ENCODE measurements around the gene SMAP2.

Gene SMAP2

DNA sequence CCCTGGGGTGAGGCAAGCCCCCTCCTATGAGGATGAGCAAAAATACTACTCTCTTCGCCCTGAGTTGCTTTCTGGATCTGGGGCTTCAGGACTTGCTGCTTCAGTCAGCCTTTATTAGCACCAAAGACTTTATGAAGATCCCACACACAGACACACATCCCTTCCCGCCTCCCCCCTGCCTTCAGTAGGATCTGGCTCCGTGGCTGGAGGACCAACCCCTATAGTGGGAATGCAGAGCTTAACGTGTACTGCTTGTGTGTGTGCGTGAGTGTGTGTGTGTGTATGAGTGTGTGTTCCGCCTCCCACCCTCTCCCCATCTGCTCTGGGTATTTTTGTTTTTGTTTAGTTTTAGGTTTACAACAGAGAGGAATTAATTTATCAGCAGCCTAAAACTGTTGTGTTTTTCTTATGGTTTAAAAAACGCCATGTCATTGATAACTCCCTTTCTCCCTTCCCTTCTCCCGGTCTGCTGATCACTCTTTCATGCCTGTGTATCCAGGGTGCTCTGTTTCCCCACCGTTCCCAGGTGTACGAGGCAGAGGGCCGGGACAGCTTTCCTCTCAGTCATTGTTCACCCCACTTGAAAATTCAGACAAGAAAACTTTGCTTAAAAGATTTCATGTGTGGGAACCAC is 49.2 kb downstream of the SMAP2 start:
- no peak for DNase-seq

DNA sequence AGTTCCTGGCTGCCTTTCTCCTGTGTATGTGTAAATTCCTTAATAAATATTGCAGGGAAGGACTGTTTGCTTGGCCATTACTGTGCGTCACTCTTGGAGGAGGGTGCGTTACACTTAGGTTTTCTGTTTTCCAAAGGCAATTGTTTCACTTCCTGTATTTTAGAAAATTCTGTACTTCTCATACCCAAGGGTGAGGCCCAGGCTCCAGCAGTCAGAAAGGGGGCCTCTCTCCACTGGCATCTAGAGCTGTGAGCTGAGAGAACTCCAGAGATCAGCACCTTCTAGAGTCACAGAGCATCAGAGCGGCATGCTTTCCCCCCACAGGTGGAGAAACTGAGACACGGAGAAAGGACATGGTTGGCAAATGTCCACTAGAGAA is 49.7 kb downstream of the SMAP2 start:
- no peak for DNase-seq

DNA sequence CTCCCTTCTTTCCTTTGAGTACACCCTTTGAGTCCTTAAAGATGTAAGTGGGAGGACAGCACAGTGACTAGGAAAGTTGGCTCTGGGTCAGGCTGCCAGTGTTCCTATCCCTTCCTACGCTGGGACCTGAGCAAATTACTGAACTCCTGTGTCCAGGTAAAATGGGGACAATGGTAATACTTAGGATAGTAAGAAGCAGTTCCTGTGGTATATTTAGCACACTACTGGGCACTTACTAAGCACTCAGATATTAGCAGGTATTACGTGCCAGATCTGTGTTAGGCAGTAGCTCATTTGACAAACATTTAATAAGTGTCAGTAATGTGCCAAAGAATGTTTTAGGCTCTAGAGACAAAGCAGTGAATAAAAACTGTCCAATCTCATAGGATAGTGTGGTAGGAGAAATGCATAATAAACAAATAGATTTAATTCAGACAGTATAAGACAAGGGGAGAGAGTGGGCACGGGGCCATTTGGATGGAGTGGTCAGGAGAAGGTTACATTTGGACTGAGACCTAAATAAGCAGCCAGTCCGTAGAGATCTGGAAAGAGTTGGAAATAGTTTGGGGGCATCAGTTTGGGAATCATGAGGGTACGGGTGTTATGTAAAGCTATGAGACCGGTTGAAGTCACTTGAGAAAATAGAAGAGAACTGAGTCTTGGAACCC is 50.6 kb downstream of the SMAP2 start:
- no peak for DNase-seq

DNA sequence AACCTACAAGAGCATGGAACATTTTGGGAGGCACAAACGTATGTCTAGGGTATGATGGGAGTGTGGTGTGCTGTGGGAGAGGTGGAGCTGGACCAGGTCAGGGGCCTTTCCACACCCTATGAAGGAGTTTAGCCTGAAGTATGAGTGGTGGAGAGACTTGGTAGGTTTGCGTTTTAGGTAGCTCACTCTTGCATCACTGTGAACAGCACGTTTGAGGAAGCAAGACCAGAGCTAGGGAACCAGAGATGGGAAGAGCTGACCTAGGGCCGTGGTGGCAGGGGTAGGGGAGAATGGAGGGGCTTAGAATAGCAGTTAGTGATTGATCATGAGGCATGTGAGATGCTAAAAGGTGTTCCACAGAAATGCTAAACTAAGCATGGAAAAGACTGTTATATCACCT is 51.7 kb downstream of the SMAP2 start:
- no peak for DNase-seq

DNA sequence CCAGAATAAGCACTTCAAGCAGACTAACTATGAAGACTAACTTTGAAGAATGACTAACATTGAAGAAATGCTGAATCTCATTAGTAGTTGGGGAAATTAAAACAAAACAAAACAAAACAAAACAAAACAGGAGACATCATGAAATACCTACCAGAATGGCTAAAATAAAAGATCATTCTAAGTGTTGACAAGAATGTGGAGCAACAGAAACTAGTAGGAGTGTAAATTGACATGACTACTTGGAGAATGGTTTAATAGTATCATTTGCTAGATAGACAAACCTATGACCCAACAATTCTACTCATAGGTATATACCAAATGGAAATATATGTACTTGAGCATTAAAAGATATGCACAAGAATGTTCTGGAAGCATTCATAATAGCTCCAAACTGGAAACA is 57.9 kb downstream of the SMAP2 start:
- DNase-seq: no peak

DNA sequence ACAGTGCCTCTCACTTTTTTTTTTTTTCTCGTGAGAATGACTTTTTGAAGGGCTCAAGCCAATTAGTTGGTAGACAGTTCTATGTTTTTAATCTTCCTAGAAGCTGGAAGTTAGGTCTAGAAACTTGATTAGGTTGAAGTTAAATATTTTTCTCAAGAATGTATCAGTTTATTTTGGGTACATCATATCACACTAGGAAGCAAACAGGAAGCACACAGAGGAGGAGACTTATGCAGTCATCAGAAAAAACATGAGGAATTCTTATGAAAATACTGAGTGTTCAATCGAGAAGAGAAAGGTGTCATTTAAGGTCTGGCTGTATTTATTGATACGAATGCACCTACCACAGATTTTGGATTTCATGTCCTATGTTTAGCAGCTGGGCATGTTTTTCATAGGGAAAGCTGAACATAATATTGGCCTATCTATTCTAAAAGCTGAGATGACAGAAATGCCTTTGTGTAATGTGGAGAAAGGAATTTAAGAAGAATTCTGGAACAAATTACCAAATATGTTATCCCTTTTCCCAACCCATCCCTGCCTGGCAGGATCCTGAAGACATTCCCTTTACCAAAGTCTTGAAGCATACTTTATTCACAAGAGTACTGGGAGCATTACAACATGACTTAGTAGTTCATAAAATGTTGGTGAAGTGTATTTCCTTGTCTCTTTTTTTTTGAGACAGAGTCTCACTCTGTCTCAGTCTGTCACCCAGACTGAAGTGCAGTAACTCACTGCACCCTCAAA is 59.3 kb downstream of the SMAP2 start:
- DNase-seq: no peak

DNA sequence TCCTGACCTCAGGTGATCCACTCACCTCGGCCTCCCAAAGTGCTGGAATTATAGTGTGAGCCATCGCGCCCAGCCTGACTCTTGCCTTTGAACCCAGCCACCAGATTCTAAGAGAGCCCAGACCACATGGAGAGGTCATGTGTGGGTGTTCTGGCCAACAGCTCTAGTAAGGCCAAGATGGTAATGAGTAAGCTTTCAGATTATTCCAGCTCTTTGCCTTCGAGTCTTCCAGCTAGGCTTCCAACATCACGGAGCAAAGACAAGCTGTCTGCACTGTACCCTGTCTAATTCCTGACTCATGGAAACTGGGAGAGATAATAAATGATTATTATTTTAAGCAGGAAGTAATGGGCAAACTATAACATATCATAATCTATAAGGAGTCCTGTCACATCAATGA is 61.9 kb downstream of the SMAP2 start:
- DNase-seq: no peak

DNA sequence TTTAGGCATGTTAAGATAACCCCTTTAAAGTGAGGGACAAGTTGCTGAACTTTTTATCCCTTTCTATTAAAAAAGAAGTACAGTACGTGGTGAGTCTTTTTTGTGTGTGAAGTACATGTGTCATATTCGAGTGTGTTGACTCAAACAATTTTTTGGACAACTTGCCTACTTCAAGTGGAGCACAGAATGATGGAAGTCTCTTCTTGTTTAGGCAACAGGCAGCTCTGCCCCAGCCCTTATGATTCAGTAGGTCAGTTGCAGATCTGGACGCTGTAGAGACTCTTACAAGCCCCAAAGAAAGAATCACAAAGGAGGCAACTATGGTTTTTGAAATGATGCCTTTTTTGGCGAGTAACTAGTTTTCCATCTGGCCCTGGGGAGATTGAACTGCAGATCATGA is 62.3 kb downstream of the SMAP2 start:
- no peak for DNase-seq

DNA sequence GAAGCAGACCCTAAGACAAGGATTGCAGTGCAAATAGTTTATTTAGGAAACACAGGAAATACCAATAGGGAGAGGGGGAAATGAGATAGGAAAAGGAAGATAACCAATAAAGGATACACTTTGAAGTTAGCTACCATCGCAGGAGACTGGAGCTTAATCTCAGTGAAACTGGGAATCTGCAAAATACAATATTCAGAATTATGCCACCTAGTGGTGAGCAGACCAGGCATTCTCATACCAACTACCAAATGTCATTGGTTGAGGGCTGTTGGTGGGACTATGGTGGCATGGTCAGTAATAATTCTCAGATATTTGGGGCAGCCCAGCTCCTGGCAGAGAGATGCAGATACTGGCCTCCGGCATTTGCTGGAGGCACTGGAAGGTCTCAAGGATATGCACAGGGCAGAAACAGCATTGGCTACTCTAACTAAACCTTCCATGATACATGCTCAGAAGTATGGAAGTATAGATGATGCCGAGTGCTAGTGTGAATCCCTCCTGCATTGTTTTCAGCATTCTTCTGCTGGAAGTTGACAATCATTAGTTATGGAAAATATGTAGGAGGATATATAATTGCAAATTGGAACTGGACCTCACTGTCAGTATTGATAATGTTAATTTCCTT is 65.0 kb downstream of the SMAP2 start:
- no peak for DNase-seq

DNA sequence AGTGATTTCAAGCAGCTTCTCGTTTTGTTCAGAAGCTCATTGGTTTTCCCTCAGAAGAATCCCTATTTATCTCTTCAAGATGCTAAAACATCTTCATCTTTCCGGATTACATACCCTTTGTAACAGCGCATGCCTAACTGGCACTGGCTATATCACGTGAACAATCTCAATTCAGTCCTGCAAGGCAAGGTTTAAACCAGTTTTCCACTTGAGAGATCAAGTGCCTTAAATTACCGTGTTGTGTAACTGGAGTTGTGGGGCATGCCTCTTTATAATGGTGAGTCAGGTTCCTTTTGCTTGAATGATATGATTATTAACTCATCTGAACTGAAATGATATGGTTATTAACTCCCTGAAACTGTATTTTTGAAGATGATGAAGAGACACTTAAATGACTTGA is 65.7 kb downstream of the SMAP2 start:
- no peak for DNase-seq

DNA sequence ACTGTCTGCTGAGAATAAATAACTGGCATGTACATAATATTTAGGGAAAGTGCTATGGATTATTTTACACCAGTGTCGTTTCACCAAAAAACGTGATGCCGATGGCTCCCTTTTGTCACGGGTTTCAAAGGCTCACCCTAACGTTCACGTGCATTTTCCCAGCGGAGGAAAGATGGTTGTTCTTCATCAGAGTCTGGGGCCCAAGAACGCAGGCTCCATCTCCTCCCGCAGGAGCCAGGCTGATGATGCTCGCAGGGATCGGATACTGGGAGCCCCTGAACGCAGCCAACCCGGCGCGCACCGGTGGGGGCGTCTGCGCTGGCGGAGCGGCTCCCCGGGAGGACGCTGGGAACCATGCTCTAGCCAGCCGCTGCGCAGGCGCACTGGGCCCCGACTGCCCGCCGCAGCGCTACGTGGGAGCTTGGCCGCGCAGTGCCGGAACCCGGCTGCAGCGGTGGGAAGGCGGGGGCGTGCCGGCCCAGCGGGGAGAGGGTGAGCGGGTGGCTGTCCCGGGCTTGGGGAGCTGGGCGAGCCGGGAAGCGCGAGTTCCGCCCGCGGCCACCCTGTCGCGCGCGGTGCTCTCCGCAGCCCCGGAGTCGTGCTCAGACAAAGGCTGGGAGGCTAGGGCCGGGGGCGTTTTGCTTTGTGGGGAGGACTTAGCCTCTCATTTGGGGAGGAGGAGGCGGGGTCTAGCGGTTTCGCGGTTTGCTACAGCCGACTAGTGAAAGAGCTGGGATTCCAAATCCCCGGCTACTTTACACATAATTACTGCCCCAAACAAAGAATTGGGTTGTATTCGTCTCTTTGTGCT is 76.4 kb downstream of the SMAP2 start, which contains the start of gene ZFP69B:
TSS of gene ZFP69B (plus strand) at position 793 of the 811 bp plus-strand sequence. CDS start 486 bp downstream, outside the sequence.
- peak; percentile 92 for DNase-seq

DNA sequence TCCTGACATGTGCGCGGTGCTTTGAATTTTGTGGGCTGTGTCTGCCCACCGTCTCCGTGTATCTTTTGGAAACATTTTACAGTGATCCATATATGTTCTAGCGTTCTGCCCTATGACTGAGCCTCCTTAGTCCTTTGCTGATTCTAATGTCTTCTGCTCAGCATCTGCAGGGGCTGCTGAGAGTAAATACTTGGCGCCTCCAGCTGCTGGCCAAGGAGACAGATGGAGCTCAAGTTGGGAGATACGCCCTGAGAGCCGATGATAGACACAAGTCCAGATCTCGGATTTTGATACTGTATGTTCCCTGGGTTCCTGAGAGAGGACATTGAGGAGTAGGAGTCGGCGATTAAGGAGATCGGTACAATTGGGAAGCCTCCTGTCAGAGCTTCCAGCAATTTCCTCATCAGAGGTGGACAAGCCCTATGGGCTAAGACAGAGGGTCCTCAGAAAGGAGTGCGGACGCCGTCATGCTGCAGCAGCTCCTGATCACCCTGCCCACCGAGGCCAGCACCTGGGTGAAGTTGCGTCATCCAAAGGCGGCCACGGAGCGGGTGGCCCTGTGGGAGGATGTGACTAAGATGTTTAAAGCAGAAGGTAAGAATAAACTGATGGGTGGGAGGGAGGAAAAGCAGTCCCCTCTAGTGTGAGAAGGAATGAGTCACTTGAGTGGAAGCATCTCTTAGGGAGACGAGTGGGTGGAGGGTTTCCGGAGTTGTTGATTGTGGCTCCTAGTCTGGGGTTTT is 77.1 kb downstream of the SMAP2 start:
- peak; percentile 71 for DNase-seq

DNA sequence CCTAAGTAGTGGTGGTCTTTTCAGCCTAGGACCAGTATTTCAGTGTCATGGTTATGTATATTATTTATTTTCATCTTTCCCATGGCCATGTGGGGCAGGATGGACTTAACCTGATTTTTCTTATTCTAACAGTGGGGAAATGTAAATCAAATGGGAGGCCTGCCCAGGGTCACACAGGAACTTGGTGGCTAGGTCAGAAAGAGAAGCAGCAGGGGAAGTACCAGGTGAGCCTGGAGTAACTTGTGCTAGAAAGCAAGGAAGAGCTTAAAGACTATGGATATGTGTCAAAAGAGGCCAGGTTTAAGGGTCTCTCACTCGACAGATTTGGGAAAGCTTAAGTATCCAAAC is 77.7 kb downstream of the SMAP2 start:
- DNase-seq: no peak

DNA sequence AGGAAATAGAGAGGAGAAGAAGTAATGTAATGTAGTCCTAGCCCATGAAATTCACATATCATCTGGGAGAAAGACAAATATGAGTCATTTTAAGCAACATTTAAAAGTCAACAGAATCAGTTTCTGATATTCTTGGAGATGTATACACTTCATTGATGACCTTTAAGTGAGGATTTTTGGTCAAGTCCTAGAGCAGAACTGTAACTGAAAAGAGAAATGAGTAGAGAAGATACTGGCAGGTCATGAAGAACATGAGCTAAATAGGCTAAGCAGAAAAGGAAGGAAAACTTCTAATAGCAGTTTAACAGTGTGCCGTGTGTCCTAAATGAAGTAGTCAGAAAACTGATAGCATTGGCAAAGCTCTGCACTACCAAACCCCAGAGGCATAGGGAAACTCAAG is 81.3 kb downstream of the SMAP2 start:
- no peak for DNase-seq

DNA sequence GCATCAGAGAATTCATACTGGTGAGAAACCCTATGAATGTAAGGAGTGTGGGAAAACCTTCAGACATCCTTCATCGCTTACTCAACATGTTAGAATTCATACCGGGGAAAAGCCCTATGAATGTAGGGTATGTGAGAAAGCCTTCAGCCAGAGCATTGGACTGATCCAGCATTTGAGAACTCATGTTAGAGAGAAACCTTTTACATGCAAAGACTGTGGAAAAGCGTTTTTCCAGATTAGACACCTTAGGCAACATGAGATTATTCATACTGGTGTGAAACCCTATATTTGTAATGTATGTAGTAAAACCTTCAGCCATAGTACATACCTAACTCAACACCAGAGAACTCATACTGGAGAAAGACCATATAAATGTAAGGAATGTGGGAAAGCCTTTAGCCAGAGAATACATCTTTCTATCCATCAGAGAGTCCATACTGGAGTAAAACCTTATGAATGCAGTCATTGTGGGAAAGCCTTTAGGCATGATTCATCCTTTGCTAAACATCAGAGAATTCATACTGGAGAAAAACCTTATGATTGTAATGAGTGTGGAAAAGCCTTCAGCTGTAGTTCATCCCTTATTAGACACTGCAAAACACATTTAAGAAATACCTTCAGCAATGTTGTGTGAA is 89.5 kb downstream of the SMAP2 start:
- DNase-seq: no peak

DNA sequence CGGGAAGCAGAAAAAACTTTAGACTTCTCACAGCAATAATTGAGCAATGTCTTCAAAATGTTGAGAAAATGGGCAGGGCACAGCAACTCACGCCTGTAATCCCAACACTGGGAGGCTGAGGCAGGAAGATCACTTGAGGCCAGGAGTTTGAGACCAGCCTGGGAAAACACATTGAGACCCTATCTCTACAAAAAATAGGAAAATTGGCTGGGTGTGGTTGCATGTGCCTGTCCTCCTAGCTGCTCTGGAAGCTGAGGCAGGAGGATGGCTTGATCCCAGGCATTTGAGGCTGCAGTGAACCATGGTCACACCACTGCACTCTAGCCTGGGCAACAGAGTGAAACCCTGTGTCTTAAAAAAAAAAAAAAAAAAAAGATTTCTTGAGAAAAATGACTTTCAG is 95.8 kb downstream of the SMAP2 start:
- no peak for DNase-seq
